ENCODE data around the gene UBB.

- TF ChIP-seq, protein P1, sequence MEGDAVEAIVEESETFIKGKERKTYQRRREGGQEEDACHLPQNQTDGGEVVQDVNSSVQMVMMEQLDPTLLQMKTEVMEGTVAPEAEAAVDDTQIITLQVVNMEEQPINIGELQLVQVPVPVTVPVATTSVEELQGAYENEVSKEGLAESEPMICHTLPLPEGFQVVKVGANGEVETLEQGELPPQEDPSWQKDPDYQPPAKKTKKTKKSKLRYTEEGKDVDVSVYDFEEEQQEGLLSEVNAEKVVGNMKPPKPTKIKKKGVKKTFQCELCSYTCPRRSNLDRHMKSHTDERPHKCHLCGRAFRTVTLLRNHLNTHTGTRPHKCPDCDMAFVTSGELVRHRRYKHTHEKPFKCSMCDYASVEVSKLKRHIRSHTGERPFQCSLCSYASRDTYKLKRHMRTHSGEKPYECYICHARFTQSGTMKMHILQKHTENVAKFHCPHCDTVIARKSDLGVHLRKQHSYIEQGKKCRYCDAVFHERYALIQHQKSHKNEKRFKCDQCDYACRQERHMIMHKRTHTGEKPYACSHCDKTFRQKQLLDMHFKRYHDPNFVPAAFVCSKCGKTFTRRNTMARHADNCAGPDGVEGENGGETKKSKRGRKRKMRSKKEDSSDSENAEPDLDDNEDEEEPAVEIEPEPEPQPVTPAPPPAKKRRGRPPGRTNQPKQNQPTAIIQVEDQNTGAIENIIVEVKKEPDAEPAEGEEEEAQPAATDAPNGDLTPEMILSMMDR (IDR thresholded peaks at IDR 0.05; ENCODE audit: borderline replicate concordance, extremely low read depth, low read length, poor library complexity, severe bottlenecking) = no peak
- TF ChIP-seq EZH2 (IDR thresholded peaks at IDR 0.05; ENCODE audit: borderline replicate concordance, low read depth, low read length, severe bottlenecking) = no peak
Measured at GRCh38 chr17:16391451-16391850, 10.6 kb downstream of the UBB start.
